SJCRH30 (cell line): ENCODE measurements around the gene ASCC2. TPM values are rescaled to one million over a fixed set of nuclear protein-coding genes. Genes with fewer than 3 reads are reported as not detected.

ENCODE experiments used
- DNase-seq, 2 experiments: peaks; one replicate each; pipeline ENCODE4 v3.0.0-alpha.2; 2015 to 2020
- H3K27ac ChIP-seq: fragments of 250-450 bp; sonication (Bioruptor Pico); 2 replicates; pipeline ENCODE4 v1.5.1; 2020; ENCODE audit warnings: mild to moderate bottlenecking, moderate library complexity
- H3K27me3 ChIP-seq: fragments of 250-450 bp; sonication (Bioruptor Pico); 2 replicates; pipeline ENCODE4 v1.5.1; 2020; ENCODE audit warnings: mild to moderate bottlenecking, moderate library complexity
- H3K36me3 ChIP-seq: fragments of 250-450 bp; sonication (Bioruptor Pico); 2 replicates; pipeline ENCODE4 v1.5.1; 2020; ENCODE audit warnings: mild to moderate bottlenecking, moderate library complexity
- H3K4me1 ChIP-seq: fragments of 250-450 bp; sonication (Bioruptor Pico); 2 replicates; pipeline ENCODE4 v1.5.1; 2020; ENCODE audit warnings: mild to moderate bottlenecking, moderate library complexity
- H3K4me3 ChIP-seq: fragments of 250-450 bp; sonication (Bioruptor Pico); 2 replicates; pipeline ENCODE4 v1.5.1; 2020; ENCODE audit warnings: mild to moderate bottlenecking, moderate library complexity
- H3K9me3 ChIP-seq: fragments of 250-450 bp; sonication (Bioruptor Pico); replicated peaks from 2 replicates; pipeline ENCODE4 v1.5.1; 2020; ENCODE audit warnings: mild to moderate bottlenecking, moderate library complexity
- total RNA-seq: library from RNA; depleted of rRNA; stranded (reverse); fragments of >200 nt; shearing (Covaris generic); gene quantifications from 2 replicates; pipeline ENCODE4 v1.2.3, GENCODE V29; 2014

Gene ASCC2
- total RNA-seq, 1 experiment from 2014 or later = 19.5 TPM

GRCh38 chr22:29798801-29799200 lies 39.3 kb downstream of the ASCC2 start:
- no peak overlapping the region for H3K4me3 ChIP-seq
- peaks cover 18% of the 10 kb centered on the region for H3K4me1 ChIP-seq
- H3K27ac ChIP-seq = peak overlapping the region; percentile 71
- peaks cover 26% of the 10 kb centered on the region; the same call in 1 of the 2 replicates for H3K36me3 ChIP-seq
- no peaks in the 10 kb centered on the region for H3K9me3 ChIP-seq
- H3K27me3 ChIP-seq = no peaks in the 10 kb centered on the region
- no peak for DNase-seq

GRCh38 chr22:29798318-29798717 lies 39.8 kb downstream of the ASCC2 start:
- H3K36me3 ChIP-seq = peaks cover 22% of the 10 kb centered on the region; the same call in 1 of the 2 replicates
- H3K27ac ChIP-seq = peak overlapping the region; percentile 71
- H3K27me3 ChIP-seq = no peaks in the 10 kb centered on the region
- H3K4me3 ChIP-seq = no peak overlapping the region
- no peaks in the 10 kb centered on the region for H3K9me3 ChIP-seq
- H3K4me1 ChIP-seq = peaks cover 18% of the 10 kb centered on the region
- DNase-seq = peak; percentile 57 to 67

- Histone ChIP-seq H3K9me3 (no peaks in the 10 kb centered on the region), H3K4me3 (no peak overlapping the region), H3K27ac (no peak overlapping the region), H3K4me1 (peaks cover 18% of the 10 kb centered on the region), H3K36me3 (peaks cover 21% of the 10 kb centered on the region; the same call in 1 of the 2 replicates), H3K27me3 (no peaks in the 10 kb centered on the region)
- DNase-seq = no peak
These were observed 40.7 kb downstream of the ASCC2 start for GRCh38 chr22:29797351-29797750.

- Histone ChIP-seq H3K4me1 (peaks cover 18% of the 10 kb centered on the region), H3K27ac (no peak overlapping the region), H3K4me3 (no peak overlapping the region), H3K36me3 (peaks cover 10% of the 10 kb centered on the region; the same call in 1 of the 2 replicates), H3K27me3 (no peaks in the 10 kb centered on the region), H3K9me3 (no peaks in the 10 kb centered on the region)
- no peak for DNase-seq
These were observed 42.4 kb downstream of the ASCC2 start for GRCh38 chr22:29795663-29796062.

GRCh38 chr22:29793396-29793795 lies 44.7 kb downstream of the ASCC2 start:
- peaks cover 6% of the 10 kb centered on the region; the same call in 1 of the 2 replicates for H3K36me3 ChIP-seq
- H3K27me3 ChIP-seq = no peaks in the 10 kb centered on the region
- no peak overlapping the region for H3K27ac ChIP-seq
- peaks cover 5% of the 10 kb centered on the region for H3K4me1 ChIP-seq
- DNase-seq = no peak
- H3K4me3 ChIP-seq = no peak overlapping the region
- H3K9me3 ChIP-seq = no peaks in the 10 kb centered on the region

- Histone ChIP-seq H3K27ac (no peak overlapping the region), H3K27me3 (no peaks in the 10 kb centered on the region), H3K4me1 (no peaks in the 10 kb centered on the region), H3K36me3 (peaks cover 6% of the 10 kb centered on the region; the same call in 1 of the 2 replicates), H3K4me3 (no peak overlapping the region), H3K9me3 (no peaks in the 10 kb centered on the region)
- DNase-seq = no peak
These were observed 48.0 kb downstream of the ASCC2 start for GRCh38 chr22:29790061-29790460.

GRCh38 chr22:29788339-29789279 lies 49.5 kb downstream of the ASCC2 start:
- Histone ChIP-seq H3K27ac (no peak overlapping the region), H3K4me3 (no peak overlapping the region), H3K4me1 (no peaks in the 10 kb centered on the region), H3K36me3 (peaks cover 6% of the 10 kb centered on the region; the same call in 1 of the 2 replicates), H3K9me3 (no peaks in the 10 kb centered on the region), H3K27me3 (no peaks in the 10 kb centered on the region)
- no peak for DNase-seq

- H3K27me3 ChIP-seq = no peaks in the 10 kb centered on the region
- H3K4me1 ChIP-seq = no peaks in the 10 kb centered on the region
- H3K36me3 ChIP-seq = peaks cover 6% of the 10 kb centered on the region; the same call in 1 of the 2 replicates
- no peak for DNase-seq
- H3K27ac ChIP-seq = no peak overlapping the region
- H3K4me3 ChIP-seq = no peak overlapping the region
- no peaks in the 10 kb centered on the region for H3K9me3 ChIP-seq
These were observed 50.6 kb downstream of the ASCC2 start for GRCh38 chr22:29787371-29787980.

GRCh38 chr22:29786031-29786430 lies 52.0 kb downstream of the ASCC2 start:
- H3K9me3 ChIP-seq = no peaks in the 10 kb centered on the region
- DNase-seq = no peak
- peaks cover 6% of the 10 kb centered on the region; the same call in 1 of the 2 replicates for H3K36me3 ChIP-seq
- no peak overlapping the region for H3K4me3 ChIP-seq
- H3K27ac ChIP-seq = no peak overlapping the region
- H3K4me1 ChIP-seq = peaks cover 7% of the 10 kb centered on the region
- H3K27me3 ChIP-seq = no peaks in the 10 kb centered on the region

GRCh38 chr22:29784451-29785361 lies 53.4 kb downstream of the ASCC2 start:
- DNase-seq = no peak
- Histone ChIP-seq H3K27ac (no peak overlapping the region), H3K4me1 (peaks cover 15% of the 10 kb centered on the region), H3K4me3 (no peak overlapping the region), H3K9me3 (no peaks in the 10 kb centered on the region), H3K36me3 (peaks cover 1% of the 10 kb centered on the region; the same call in 1 of the 2 replicates), H3K27me3 (no peaks in the 10 kb centered on the region)

GRCh38 chr22:29782061-29782845 lies 55.8 kb downstream of the ASCC2 start:
- H3K4me3 ChIP-seq = no peak overlapping the region
- H3K4me1 ChIP-seq = peaks cover 27% of the 10 kb centered on the region
- no peaks in the 10 kb centered on the region for H3K36me3 ChIP-seq
- H3K27ac ChIP-seq = no peak overlapping the region
- no peak for DNase-seq
- no peaks in the 10 kb centered on the region for H3K9me3 ChIP-seq
- no peaks in the 10 kb centered on the region for H3K27me3 ChIP-seq

- Histone ChIP-seq H3K27ac (peak overlapping the region; percentile 86), H3K36me3 (no peaks in the 10 kb centered on the region), H3K9me3 (no peaks in the 10 kb centered on the region), H3K4me3 (peak overlapping the region; percentile 5; the same call in 1 of the 2 replicates), H3K27me3 (no peaks in the 10 kb centered on the region), H3K4me1 (peaks cover 27% of the 10 kb centered on the region)
- DNase-seq = peak; percentile 55 to 69
These were observed 57.1 kb downstream of the ASCC2 start for GRCh38 chr22:29780748-29781676.

- Histone ChIP-seq H3K36me3 (no peaks in the 10 kb centered on the region), H3K4me3 (no peak overlapping the region), H3K4me1 (peaks cover 27% of the 10 kb centered on the region), H3K27ac (peak overlapping the region; percentile 86), H3K27me3 (no peaks in the 10 kb centered on the region), H3K9me3 (no peaks in the 10 kb centered on the region)
- no peak for DNase-seq
These were observed 57.9 kb downstream of the ASCC2 start for GRCh38 chr22:29780220-29780619.
